Medulla oblongata (tissue), 1 donor: ENCODE data around the gene CCDC73.
"Not testable (repeated sequence)": the region's sequence is repeated elsewhere in the genome, so short reads cannot be mapped to it uniquely, and the experiment has no call there.

Source experiments
- DNase-seq: peaks from one replicate; pipeline ENCODE4 v3.0.0-alpha.2; 2015; ENCODE audit errors: extremely low spot score

The CCDC73 gene

GRCh38 chr11:32796425-32796824, 2.0 kb upstream of the CCDC73 start:
- DNase-seq, result no peak

DNA sequence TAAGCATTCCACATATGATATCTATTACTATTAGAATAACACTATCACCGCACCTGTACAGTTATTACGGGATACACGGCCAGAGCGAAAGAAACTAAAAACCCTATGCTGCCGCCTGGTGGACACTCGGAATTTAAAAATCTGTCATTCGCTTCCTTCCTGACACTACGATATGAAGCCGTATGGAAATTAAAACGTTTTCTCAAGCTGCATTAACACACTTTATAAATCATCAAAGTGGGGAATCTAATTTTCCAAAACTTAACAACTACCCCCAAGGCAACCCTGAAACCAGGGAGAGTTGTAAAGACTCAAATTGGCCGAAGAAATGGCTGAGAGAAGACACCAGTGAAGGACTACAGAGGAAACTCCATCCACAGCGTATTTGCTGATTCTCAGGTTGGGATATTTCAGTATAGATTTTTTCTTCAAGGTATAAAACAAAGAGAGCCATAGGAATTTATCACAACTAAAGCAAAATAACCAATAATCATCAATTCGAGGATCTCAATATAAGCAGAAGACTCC, 1.4 kb downstream of the CCDC73 start:
- peak; percentile 67 for DNase-seq

GRCh38 chr11:32792111-32792947, 2.1 kb downstream of the CCDC73 start:
- no peak for DNase-seq

GRCh38 chr11:32790916-32791315, 3.5 kb downstream of the CCDC73 start:
- no peak for DNase-seq

DNA sequence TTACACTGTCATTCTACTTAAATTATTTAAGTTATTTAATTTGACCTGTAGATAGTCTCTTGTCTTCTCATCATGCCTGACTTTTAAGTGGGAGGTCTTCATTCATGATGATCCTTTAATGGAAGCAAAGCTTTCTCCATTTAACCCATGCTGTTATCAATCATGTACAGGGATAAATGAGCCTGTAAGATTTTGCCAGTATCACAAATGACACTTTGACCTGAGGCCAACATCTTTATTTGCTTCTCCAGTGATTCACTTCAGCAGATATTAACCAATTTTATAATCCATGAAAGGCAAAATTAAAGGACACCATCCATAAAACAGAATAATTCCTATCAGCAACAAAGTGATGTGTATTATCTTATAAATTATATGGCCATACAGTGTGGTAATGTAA, 7.7 kb downstream of the CCDC73 start:
- no peak for DNase-seq

GRCh38 chr11:32785262-32785661, 9.2 kb downstream of the CCDC73 start:
- no peak for DNase-seq

- DNase-seq, result no peak
Measured at GRCh38 chr11:32781721-32782120, 12.7 kb downstream of the CCDC73 start.

DNA sequence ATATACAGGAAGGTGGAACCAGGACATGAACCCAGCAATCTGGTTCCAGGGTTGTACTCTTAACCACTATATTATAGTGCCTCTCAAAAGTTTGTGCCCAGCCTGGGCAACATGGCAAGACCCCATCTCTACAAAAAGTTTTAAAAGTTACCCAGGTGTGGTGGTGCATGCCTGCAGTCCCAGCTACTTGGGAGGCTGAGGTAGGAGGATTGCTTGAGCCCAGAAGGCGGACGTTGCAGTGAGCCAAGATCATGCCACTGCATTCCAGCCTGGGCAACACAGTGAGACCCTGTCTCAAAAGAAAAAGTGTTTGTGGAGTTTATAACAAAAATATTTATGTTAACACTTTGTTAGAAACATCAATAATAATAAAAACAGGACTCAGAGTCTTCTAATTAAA, 13.6 kb downstream of the CCDC73 start:
- not testable (repeated sequence) for DNase-seq

DNA sequence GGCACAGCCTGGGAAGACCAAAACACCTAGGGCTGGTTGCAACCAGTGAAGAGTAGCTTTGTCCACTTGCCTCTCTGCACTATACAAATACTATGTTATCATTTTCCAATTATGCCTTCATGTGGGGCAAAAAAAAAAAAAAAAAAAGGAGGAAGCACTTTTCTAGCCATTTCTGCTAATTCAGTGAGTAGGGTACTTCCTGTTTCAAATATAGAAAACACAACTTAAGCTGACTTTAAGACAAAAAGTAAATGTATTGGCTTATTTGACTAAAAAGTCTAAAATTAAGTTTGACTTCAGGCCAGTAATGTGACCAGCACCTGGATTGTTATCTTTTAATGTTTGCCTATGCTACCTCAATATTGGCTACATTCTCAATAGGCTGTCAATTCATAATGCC, 15.3 kb downstream of the CCDC73 start:
- no peak for DNase-seq

- DNase-seq, result peak; percentile 27
Measured at GRCh38 chr11:32775908-32776307, 18.6 kb downstream of the CCDC73 start.

GRCh38 chr11:32774081-32774480, 20.4 kb downstream of the CCDC73 start:
- DNase-seq, result no peak

DNA sequence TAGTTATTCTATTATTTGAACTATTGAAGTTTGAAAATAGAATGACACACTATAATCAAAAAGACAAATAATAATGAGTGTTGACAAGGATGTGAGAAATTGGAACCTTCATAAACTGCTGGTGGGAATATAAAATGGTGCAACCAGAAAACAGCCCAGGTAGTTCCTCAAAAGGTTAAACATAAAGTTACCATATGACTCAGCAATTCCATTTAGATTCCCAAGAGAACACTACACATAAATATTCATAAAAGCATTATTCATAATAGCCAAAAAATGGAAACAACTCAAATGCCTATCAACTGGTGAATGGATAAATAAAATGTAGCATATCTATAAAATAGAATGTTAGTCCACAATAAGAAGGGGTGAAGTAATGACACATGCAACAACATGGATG, 21.7 kb downstream of the CCDC73 start:
- DNase-seq, result no peak

DNA sequence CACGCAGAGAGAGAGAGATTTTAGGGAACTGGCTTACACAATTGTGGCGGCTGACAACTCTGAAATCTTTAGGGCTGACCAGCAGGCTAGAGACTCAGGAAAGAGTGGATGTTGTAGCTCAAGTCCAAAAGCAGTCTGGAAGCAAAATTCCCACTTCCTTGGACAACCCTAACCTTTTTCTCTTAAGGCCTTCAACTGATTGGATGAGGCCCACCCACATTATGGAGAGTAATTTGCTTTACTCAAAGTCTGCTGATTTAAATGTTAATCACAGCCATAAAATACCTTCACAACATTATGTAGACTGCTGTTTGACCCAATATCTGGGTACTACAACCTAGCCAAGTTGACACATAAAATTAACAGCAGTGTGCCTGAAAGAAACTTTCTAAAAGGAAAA, 32.7 kb downstream of the CCDC73 start:
- not testable (repeated sequence) for DNase-seq

DNA sequence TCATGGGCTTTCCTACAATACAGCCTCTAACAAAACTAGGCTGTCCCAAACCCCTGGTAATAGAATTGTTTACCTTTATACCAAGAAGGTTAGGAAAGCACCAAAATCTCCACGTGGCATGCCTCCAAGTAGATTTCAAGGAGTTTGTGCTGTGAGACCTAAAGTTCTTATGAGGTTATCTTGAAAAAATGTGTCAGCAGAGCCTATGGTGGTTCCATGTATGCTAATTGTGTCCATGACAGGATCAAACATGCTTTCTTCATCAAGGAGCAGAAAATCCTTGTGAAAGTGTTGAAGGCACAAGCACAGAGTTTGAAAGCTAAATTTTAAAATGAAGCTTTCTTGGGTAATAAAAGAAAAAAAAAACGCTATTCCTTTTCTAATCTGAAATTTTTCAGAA, 36.2 kb downstream of the CCDC73 start:
- DNase-seq, result no peak

- DNase-seq, result not testable (repeated sequence)
Measured at GRCh38 chr11:32753181-32753580, 41.3 kb downstream of the CCDC73 start.

DNA sequence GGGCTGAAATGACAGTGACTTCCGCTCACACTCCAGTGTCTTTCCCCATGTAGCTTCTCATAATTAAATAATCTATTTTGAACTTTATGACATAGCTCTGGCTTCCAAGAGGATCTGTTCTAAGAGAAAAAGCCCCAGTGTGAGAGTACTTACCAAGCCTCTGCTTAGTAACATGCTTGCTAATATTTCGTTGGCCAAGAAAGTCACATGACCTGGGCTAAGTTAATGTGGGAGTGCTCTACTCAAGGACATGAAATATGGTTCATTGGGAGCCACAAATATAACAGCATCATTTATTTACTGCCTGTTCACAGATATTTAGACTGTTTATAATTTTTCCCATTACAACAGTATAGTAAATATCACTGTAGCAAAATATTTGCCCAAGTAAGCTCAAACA, 42.5 kb downstream of the CCDC73 start:
- no peak for DNase-seq

DNA sequence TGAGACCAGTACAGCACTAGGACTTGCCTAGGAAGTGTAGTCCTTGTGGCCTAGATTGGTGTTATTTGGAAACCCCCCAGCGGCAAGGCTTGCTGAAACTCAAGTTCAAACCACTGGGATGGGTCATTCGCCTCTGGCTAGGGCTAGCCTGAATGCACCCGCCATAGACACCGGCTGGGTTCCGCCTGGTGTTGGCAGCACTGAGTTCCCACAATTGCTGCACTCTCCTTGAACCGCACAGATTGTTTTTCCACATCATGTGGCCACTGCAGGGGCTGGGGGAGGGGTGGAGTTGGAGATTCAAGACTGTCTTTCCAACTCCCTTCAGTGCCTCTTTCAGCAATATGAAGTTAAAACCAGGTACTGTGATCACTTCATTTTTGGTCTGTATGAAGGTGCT, 43.1 kb downstream of the CCDC73 start:
- DNase-seq, result no peak

- no peak for DNase-seq
Measured at GRCh38 chr11:32729976-32730375, 64.5 kb downstream of the CCDC73 start.

- DNase-seq, result no peak
Measured at GRCh38 chr11:32723332-32723731, 71.1 kb downstream of the CCDC73 start.

DNA sequence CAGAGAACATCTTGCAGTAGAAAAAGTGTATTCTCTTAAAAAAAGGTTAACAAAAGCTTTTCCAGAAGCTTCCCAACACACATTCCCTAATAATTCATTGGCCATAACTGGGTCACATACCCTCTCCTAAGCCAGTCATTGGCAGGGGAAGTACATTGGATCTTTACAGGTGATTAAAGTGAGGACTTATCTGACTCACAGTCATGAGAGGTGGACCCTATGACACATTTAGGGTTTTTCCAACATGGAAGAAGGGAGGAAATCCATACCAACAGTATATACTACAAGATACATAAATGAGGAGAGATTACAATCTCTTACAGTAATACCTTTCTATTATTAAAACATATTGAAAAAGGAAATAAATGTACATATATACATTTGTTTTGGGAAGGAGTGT, 72.2 kb downstream of the CCDC73 start:
- DNase-seq, result no peak

DNA sequence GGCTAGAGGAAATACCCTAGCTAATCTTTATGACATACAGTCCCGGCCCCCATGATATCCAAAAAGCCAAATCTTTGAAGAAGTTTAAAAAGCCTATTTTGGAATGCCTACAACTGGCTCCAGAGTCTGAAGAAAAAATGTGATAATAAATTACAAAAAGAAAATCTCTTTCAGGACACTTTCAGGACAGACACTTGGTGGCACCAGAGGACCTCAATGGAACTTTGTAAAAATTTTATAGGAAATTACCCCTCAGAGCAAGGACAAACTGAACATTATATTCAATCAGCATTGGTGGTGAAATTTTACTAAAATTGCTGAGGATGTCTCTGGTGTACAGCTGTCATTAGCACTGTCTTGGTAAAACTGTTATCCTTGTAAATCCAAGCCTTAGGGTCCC, 81.0 kb downstream of the CCDC73 start:
- no peak for DNase-seq

GRCh38 chr11:32708978-32709377, 85.5 kb downstream of the CCDC73 start:
- not testable (repeated sequence) for DNase-seq

- DNase-seq, result no peak
Measured at GRCh38 chr11:32706985-32707741, 87.3 kb downstream of the CCDC73 start.
